Measurements from ENCODE around the gene WARS2.
"Not testable (repeated sequence)": the region's sequence is repeated elsewhere in the genome, so short reads cannot be mapped to it uniquely, and the experiment has no call there.

WARS2 gene

GRCh38 chr1:119136401-119136800, 4.1 kb downstream of the WARS2 start:
- DNase-seq, result no peak

- no peak for DNase-seq
Measured at GRCh38 chr1:119133987-119134386, 6.5 kb downstream of the WARS2 start.

- DNase-seq, result no peak
Measured at GRCh38 chr1:119132179-119132578, 8.3 kb downstream of the WARS2 start.

GRCh38 chr1:119125874-119126273, 14.6 kb downstream of the WARS2 start:
- DNase-seq, result no peak

- no peak for DNase-seq
Measured at GRCh38 chr1:119124764-119125163, 15.7 kb downstream of the WARS2 start.

- not testable (repeated sequence) for DNase-seq
Measured at GRCh38 chr1:119121872-119122271, 18.6 kb downstream of the WARS2 start.

GRCh38 chr1:119116725-119117124, 23.7 kb downstream of the WARS2 start:
- DNase-seq, result no peak

GRCh38 chr1:119115736-119116135, 24.7 kb downstream of the WARS2 start:
- DNase-seq, result no peak

GRCh38 chr1:119115311-119115710, 25.1 kb downstream of the WARS2 start:
- DNase-seq, result no peak

- no peak for DNase-seq
Measured at GRCh38 chr1:119114786-119115185, 25.7 kb downstream of the WARS2 start.

GRCh38 chr1:119112791-119113190, 27.7 kb downstream of the WARS2 start:
- no peak for DNase-seq

GRCh38 chr1:119112244-119112643, 28.2 kb downstream of the WARS2 start:
- no peak for DNase-seq

- DNase-seq, result no peak
Measured at GRCh38 chr1:119108988-119109387, 31.5 kb downstream of the WARS2 start.

- no peak for DNase-seq
Measured at GRCh38 chr1:119103764-119104163, 36.7 kb downstream of the WARS2 start.

GRCh38 chr1:119102051-119102450, 38.4 kb downstream of the WARS2 start:
- DNase-seq, result no peak

- DNase-seq, result no peak
Measured at GRCh38 chr1:119101563-119101962, 38.9 kb downstream of the WARS2 start.

- no peak for DNase-seq
Measured at GRCh38 chr1:119099775-119100174, 40.7 kb downstream of the WARS2 start.

- DNase-seq, result no peak
Measured at GRCh38 chr1:119097380-119097779, 43.1 kb downstream of the WARS2 start.

- DNase-seq, result no peak
Measured at GRCh38 chr1:119093721-119094120, 46.7 kb downstream of the WARS2 start.

- no peak for DNase-seq
Measured at GRCh38 chr1:119091618-119092017, 48.8 kb downstream of the WARS2 start.

GRCh38 chr1:119090250-119090649, 50.2 kb downstream of the WARS2 start:
- no peak for DNase-seq

GRCh38 chr1:119086830-119087229, 53.6 kb downstream of the WARS2 start:
- DNase-seq, result no peak

- no peak for DNase-seq
Measured at GRCh38 chr1:119084798-119085197, 55.7 kb downstream of the WARS2 start.

GRCh38 chr1:119083980-119084379, 56.5 kb downstream of the WARS2 start:
- DNase-seq, result no peak

GRCh38 chr1:119083479-119083878, 57.0 kb downstream of the WARS2 start:
- DNase-seq, result no peak

- no peak for DNase-seq
Measured at GRCh38 chr1:119081700-119082099, 58.8 kb downstream of the WARS2 start.
